Suprapubic skin (tissue), 4 donors: ENCODE results near the gene RPH3AL. TPM values are rescaled to one million over a fixed set of nuclear protein-coding genes. Genes with fewer than 3 reads are reported as not detected.

Experiments
- DNase-seq, 2 donors: peaks; one replicate each; pipeline ENCODE4 v3.0.0-alpha.2; 2019; ENCODE audit warnings: low spot score in 2 of 2
- H3K27ac ChIP-seq: fragments of 200-600 bp; sonication (generic); one replicate; pipeline ENCODE4 v1.5.1; 2019
- H3K27me3 ChIP-seq: fragments of 200-600 bp; sonication (generic); one replicate; pipeline ENCODE4 v1.5.1; 2019
- H3K36me3 ChIP-seq: fragments of 200-600 bp; sonication (generic); one replicate; pipeline ENCODE4 v1.5.1; 2019
- H3K4me1 ChIP-seq: fragments of 200-600 bp; sonication (generic); one replicate; pipeline ENCODE4 v1.5.1; 2019
- H3K4me3 ChIP-seq: fragments of 200-600 bp; sonication (generic); one replicate; pipeline ENCODE4 v1.5.1; 2019; ENCODE audit warnings: mild to moderate bottlenecking
- H3K9me3 ChIP-seq: fragments of 200-600 bp; sonication (generic); one replicate; pipeline ENCODE4 v1.5.1; 2019
- EP300 ChIP-seq: sonication (generic); formaldehyde crosslinking; IDR thresholded peaks from one replicate; pipeline ENCODE4 v1.6.1; 2017; ENCODE audit warnings: antibody characterized with exemption
- POLR2A ChIP-seq, 2 donors: fragments of 450-650 bp; IDR thresholded peaks; one replicate each; pipeline ENCODE4 v1.6.1; 2017; ENCODE audit warnings: antibody characterized with exemption in 2 of 2, mild to moderate bottlenecking in 2 of 2, moderate library complexity in 2 of 2
- POLR2AphosphoS5 ChIP-seq, 3 donors: sonication (generic); formaldehyde crosslinking; IDR thresholded peaks; one replicate each; pipeline ENCODE4 v1.6.1; 2017; ENCODE audit warnings: antibody characterized with exemption in 3 of 3
- WGBS: methylation state at CpG from one replicate; pipeline ENCODE4 v1.1.5; 2018; 5-methylcytosine and 5-hydroxymethylcytosine counted together
- total RNA-seq, 4 donors: library from RNA; depleted of rRNA; stranded (reverse); fragments of >200 nt; gene quantifications; one replicate each; pipeline ENCODE4 v1.1.0, GENCODE V29; 2016
- TF ChIP-seq, protein P1 (sequence below), 2 donors: fragments of 200-600 bp in 1 of 2; fragments of 450-650 bp in 1 of 2; sonication (generic) in 1 of 2; IDR thresholded peaks; one replicate each; pipeline ENCODE4 v1.5.1; 2016 to 2019; ENCODE audit warnings: antibody characterized with exemption in 2 of 2, mild to moderate bottlenecking in 1 of 2, moderate library complexity in 1 of 2

The RPH3AL gene
- total RNA-seq, 4 donors from 2014 or later = 1.7 to 39.5 (median 10.9) TPM

DNA sequence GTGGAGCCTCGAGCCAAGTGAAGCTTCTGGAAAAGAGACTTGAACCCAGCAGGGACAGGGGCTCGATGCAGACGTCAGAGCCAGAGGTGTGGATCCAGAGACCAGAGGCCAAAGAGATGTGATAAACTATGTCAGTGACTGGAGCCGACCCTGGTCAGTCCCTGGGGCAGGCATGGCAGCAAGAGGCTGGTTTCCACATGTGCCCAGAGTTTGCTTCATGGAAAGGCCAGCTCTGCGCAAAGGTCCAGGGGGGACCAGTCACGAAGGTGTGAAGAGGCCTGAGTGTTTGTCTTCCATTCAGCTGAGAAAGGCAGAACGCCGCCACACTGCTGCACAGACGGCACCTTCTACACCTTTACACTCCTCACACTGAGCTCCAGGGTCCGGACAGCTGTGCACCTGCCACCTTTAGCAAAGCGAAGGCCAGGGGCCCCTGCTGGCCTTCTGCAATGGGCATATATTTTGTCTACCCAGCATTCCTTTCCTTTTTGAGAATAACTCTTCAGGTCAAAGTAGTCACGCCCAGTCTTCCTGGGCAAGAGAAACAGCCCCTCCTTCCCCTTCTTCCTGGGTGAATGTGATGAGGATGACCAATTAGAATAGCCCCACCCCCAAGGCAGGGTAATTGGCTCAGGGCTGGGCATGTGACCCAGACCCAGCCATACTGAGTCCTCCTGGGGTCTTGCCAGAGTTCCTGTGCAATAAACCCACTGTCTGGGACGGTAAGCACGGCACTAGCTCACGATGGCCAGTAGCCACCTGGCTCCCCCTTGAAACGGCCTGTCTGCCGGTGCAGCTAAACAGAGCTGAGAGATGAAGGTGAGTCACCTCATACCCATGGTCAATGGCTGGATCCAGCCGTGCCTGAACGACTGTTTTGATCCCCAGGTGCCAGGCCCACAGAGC, 2.3 kb upstream of the RPH3AL start:
- H3K36me3 ChIP-seq = no peaks in the 10 kb centered on the region
- TF ChIP-seq POLR2A (IDR thresholded peaks at IDR 0.05) (no peak), EP300 (no peak), POLR2AphosphoS5 (IDR thresholded peaks at IDR 0.05) (no peak)
- TF ChIP-seq, protein P1, sequence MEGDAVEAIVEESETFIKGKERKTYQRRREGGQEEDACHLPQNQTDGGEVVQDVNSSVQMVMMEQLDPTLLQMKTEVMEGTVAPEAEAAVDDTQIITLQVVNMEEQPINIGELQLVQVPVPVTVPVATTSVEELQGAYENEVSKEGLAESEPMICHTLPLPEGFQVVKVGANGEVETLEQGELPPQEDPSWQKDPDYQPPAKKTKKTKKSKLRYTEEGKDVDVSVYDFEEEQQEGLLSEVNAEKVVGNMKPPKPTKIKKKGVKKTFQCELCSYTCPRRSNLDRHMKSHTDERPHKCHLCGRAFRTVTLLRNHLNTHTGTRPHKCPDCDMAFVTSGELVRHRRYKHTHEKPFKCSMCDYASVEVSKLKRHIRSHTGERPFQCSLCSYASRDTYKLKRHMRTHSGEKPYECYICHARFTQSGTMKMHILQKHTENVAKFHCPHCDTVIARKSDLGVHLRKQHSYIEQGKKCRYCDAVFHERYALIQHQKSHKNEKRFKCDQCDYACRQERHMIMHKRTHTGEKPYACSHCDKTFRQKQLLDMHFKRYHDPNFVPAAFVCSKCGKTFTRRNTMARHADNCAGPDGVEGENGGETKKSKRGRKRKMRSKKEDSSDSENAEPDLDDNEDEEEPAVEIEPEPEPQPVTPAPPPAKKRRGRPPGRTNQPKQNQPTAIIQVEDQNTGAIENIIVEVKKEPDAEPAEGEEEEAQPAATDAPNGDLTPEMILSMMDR (IDR thresholded peaks at IDR 0.05) = no peak
- 94% methylated on average over 15 of the region's 19 CpGs for WGBS
- no peak overlapping the region for H3K4me3 ChIP-seq
- H3K4me1 ChIP-seq = peaks cover 47% of the 10 kb centered on the region
- no peak overlapping the region for H3K27ac ChIP-seq
- H3K27me3 ChIP-seq = no peaks in the 10 kb centered on the region
- DNase-seq = no peak
- no peaks in the 10 kb centered on the region for H3K9me3 ChIP-seq

DNA sequence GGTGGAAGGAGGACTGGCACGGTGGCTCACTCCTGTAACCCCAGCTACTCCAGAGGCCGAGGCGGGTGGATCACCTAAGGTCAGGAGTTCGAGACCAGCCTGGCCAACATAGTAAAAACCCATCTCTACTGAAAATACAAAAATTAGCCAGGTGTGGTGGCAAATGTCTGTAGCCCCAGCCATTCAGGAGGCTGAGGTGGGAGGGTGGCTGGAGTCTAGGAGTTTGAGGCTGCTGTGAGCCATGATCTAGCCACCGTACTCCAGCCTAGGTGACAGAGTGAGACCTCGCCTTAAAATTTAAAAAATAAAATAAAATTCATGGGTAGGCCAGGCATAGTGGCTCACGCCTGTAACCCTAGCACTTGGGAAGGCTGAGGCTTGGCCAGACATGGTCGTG, 1.2 kb upstream of the RPH3AL start:
- 90% methylated on average over 8 of the region's 8 CpGs for WGBS
- no peak for TF ChIP-seq POLR2AphosphoS5 (IDR thresholded peaks at IDR 0.05)
- no peak for TF ChIP-seq POLR2A (IDR thresholded peaks at IDR 0.05)
- TF ChIP-seq, protein P1 (IDR thresholded peaks at IDR 0.05) = no peak
- TF ChIP-seq EP300 = no peak
- no peak for DNase-seq
- no peaks in the 10 kb centered on the region for H3K9me3 ChIP-seq
- no peaks in the 10 kb centered on the region for H3K27me3 ChIP-seq
- H3K4me3 ChIP-seq = no peak overlapping the region
- H3K36me3 ChIP-seq = no peaks in the 10 kb centered on the region
- no peak overlapping the region for H3K27ac ChIP-seq
- H3K4me1 ChIP-seq = peaks cover 57% of the 10 kb centered on the region

DNA sequence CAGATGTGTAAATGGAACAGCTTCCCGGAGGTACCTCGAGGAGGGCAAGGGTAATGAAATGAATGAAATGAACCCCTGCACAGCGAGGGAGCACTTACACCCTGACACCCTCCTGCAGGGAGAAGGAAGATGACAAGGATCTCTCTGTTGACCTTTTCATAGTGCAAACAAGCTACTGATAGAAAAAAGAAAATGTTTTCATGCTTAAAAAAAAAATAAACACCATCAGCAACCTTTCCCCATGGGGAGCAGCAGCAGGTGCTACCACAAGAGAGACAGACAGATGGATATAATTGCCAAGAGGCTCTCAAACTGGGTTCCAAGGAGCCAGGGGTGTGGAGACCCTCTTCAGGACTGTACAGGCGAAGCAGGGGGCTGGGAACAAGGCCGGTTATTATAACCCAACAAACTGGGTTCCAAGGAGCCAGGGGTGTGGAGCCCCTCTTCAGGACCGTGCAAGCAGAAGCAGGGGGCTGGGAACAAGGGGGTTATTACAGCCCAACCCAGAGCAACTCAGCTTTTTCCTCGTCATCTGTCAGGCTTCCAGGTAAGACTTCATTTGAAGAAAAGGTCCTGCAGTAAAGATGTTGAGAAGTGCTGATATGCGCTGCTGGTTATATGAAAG, 718 bp upstream of the RPH3AL start:
- no peak overlapping the region for H3K4me3 ChIP-seq
- H3K9me3 ChIP-seq = no peaks in the 10 kb centered on the region
- H3K27me3 ChIP-seq = no peaks in the 10 kb centered on the region
- TF ChIP-seq, protein P1 (IDR thresholded peaks at IDR 0.05) = no peak
- TF ChIP-seq POLR2AphosphoS5 (IDR thresholded peaks at IDR 0.05) (no peak), POLR2A (IDR thresholded peaks at IDR 0.05) (no peak)
- H3K36me3 ChIP-seq = no peaks in the 10 kb centered on the region
- DNase-seq = no peak
- peak overlapping the region; percentile 62 for H3K27ac ChIP-seq
- H3K4me1 ChIP-seq = peaks cover 63% of the 10 kb centered on the region
- 38% methylated on average over 7 of the region's 8 CpGs for WGBS

DNA sequence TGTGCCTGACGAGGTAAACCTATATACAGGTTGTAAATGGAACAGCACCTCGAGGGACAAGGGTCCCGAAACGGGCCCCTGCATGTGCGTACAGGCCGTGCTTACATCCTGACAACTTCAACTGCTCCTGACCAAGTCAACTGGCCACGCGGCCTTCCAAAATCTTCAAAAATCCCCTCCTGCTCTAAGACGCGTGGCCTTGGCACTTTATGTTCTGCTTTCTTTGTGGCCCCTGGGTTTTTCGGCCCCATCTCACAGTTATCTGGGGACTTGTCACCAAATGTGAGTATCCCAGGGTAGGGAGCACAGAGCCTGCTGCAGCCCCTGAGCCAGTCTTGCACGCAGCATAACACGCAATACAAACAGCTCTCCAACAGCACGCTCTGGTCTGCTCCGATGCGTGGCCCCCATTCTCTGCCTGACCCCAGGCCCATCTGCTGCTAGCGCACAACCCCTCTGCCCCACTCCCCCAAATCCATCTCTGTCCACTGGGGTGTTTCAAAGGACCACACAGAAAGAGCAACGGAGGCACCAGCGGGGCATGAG, 659 bp downstream of the RPH3AL start:
- 87% methylated on average over 19 of the region's 19 CpGs for WGBS
- DNase-seq = no peak
- Histone ChIP-seq H3K4me1 (peaks cover 66% of the 10 kb centered on the region), H3K4me3 (peak overlapping the region; percentile 0), H3K36me3 (no peaks in the 10 kb centered on the region), H3K27me3 (no peaks in the 10 kb centered on the region), H3K27ac (peak overlapping the region; percentile 62), H3K9me3 (no peaks in the 10 kb centered on the region)
- TF ChIP-seq POLR2A (IDR thresholded peaks at IDR 0.05) = no peak

DNA sequence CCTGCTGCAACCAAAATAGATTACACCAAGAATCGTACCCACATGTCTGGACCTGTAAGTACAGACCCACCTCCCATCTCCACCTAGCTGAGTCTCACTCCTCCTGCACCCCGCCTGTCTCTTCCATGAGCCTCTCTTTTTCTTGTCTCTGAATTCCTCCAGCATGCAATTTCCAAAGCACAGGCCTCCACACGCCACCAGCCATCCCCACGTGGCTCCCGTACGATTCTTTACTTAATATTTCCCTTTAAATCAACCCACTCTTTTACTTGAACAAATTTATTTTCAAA, 1.2 kb downstream of the RPH3AL start:
- H3K9me3 ChIP-seq = no peaks in the 10 kb centered on the region
- TF ChIP-seq EP300 = no peak
- TF ChIP-seq POLR2AphosphoS5 (IDR thresholded peaks at IDR 0.05) = no peak
- no peak for TF ChIP-seq POLR2A (IDR thresholded peaks at IDR 0.05)
- TF ChIP-seq, protein P1 (IDR thresholded peaks at IDR 0.05) = no peak
- no peak overlapping the region for H3K4me3 ChIP-seq
- WGBS = 63% methylated on average over 6 of the region's 6 CpGs
- H3K27ac ChIP-seq = peak overlapping the region; percentile 62
- H3K27me3 ChIP-seq = no peaks in the 10 kb centered on the region
- H3K4me1 ChIP-seq = peaks cover 66% of the 10 kb centered on the region
- H3K36me3 ChIP-seq = no peaks in the 10 kb centered on the region
- no peak for DNase-seq
